Measurements from ENCODE around the gene PMAIP1. TPM values are rescaled to one million over a fixed set of nuclear protein-coding genes. Genes with fewer than 3 reads are reported as not detected.
"Not testable (repeated sequence)": the region's sequence is repeated elsewhere in the genome, so short reads cannot be mapped to it uniquely, and the experiment has no call there.

PMAIP1 gene
- under 1 TPM; 0.50 TPM for total RNA-seq
- long read RNA-seq = 0 reads

DNA sequence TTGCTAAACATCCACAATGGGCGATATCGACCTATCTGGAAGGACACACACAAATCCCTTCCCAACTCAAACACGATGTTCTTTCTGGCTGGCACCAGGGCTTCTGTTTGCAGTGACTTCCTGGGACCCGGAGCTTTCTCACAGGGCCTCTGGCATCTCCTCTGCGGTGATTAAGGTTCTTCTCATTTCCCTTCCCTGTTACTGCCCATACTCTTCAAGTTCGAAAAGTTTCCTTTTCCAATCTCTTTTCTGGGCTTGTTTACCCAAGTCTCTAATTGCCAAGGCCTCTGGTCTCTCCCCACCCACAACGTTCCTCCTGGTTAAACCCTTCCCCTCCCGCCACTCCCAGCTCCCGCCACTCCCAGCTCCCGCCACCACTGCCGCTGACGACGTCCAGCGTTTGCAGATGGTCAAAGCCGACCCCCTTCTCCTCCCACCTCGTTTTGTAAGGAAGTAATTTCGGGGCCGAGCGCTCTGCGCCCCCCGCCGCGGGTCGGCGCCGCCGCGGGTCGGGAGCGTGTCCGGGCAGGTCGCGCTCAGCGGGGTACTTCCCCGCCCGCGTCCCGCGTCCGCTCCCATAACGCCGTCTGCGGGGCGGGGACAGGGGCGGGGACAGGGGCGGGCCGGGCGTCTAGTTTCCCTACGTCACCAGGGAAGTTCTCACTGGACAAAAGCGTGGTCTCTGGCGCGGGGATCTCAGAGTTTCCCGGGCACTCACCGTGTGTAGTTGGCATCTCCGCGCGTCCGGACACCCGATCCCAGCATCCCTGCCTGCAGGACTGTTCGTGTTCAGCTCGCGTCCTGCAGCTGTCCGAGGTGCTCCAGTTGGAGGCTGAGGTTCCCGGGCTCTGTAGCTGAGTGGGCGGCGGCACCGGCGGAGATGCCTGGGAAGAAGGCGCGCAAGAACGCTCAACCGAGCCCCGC, at the start of gene PMAIP1:
PMAIP1 (plus strand) TSS at position 699 of the 924 bp plus-strand sequence; CDS start at position 881, 182 bp downstream.
- DNase-seq (peak; percentile 82), ATAC-seq (peak; percentile 97 to 98)
- intact Hi-C loops (cut with DNase I) = no loop called here

DNA sequence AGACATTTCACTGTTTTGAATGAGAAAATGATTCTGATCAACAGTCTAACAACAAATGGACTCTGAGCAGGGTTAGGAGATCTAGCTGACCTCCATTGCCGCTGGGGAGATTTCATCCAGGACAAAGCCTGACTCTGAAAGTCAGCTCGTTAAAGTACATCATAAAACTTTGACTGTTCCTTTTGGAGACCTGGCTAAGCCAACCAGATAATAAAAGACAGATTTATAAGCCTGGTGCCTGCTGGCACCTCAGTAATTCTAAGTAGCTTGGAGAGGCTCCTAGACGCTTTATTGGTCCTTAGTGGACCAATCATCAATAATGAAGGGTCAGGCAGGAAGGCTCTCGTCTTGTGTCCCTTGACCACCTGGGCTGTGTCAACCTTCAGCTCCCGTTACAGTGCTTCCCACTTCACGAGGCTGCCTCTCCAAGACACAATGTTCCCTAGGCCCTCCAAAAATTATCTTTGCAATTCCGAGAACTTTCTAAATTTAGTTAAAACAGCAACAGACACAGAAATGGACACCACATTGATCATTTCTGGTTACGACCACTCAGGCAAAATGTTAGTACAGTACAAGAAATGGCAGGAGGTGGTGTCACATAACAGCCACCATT, 47.9 kb upstream of the PMAIP1 start:
- intact Hi-C loops (cut with DNase I) = no loop called here
- ATAC-seq (no peak), DNase-seq (no peak)

DNA sequence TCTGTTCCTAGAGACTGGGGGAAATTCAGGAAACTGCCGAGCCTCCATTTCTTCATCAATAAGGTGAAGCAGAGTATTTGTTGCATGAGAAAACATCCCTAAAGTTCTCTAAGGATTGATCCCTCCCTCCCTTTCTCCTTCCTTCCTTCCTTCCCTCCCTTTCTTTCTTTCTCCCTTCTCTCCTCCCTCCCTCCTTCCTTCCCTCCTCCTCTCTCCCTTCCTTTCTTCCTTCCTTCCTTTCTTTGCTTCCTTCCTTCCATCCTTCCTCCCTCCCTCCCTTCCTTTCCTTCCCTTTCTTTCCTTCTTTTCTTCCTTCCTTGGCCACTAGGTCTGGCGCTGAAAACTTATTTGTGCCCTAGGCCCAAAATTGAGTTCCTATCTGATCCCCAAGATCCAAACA, 47.2 kb upstream of the PMAIP1 start:
- intact Hi-C loops (cut with DNase I) = no loop called here
- DNase-seq = no peak
- no peak for ATAC-seq

DNA sequence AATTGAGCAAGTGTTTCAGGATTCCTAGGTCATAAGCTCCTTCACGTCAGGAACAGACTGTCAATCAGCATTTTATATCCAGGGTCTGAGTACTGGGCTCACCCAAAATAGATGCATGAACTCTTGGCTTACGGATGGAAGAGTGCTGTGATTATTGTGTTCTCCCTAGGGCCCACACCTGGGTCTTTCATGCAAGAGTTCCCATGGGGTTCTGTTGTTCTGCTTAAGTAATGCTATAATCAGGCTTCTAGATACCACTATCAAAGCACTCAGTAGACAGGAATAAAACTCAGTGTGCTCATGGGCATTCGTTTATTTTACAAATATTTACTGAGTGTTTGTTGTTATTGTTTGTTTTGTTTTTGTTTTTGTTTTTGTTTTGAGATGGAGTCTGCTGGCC, 46.4 kb upstream of the PMAIP1 start:
- intact Hi-C loops (cut with DNase I) = no loop called here
- no peak for DNase-seq
- ATAC-seq = no peak

DNA sequence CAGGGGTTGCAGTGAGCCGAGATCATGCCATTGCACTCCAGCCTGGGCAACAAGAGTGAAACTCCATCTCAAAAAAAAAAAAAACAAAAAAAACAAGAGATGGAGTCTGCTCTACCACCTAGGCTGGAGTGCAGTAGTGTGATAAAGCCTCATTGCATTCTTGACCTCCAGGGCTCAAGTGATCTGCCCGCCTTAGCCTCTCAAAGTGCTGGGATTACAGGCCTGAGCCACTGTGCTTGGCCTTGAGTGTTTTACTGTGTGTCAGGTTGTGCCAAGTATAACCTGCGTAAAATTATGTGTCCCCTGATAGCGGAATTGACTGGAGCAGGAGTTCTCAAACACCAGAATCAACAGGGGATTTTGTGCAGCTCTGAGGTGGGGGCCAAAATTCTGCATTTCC, 45.8 kb upstream of the PMAIP1 start:
- ATAC-seq; DNase-seq; intact Hi-C loops (cut with DNase I): not testable (repeated sequence)

DNA sequence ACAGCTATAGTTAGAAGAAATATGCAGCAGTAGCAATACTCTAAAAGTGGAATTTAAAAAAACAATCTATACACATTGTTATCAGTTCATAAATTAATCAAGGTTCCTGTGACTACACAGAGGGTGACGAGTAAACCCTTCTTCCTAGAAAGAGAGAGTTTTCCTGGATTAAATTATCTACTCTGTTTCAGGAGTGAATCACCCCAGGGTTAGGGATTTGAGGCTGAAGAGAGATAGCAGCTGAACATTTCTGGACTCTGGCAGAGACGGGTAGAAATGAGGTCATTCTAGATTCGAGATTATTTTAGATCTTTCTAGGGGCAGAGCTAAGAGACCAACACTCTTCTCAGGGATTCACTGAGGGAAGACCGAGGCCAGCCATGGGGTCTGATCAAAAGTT, 38.8 kb upstream of the PMAIP1 start:
- intact Hi-C loops (cut with DNase I) = no loop called here
- ATAC-seq (peak; percentile 19 to 27), DNase-seq (no peak)

DNA sequence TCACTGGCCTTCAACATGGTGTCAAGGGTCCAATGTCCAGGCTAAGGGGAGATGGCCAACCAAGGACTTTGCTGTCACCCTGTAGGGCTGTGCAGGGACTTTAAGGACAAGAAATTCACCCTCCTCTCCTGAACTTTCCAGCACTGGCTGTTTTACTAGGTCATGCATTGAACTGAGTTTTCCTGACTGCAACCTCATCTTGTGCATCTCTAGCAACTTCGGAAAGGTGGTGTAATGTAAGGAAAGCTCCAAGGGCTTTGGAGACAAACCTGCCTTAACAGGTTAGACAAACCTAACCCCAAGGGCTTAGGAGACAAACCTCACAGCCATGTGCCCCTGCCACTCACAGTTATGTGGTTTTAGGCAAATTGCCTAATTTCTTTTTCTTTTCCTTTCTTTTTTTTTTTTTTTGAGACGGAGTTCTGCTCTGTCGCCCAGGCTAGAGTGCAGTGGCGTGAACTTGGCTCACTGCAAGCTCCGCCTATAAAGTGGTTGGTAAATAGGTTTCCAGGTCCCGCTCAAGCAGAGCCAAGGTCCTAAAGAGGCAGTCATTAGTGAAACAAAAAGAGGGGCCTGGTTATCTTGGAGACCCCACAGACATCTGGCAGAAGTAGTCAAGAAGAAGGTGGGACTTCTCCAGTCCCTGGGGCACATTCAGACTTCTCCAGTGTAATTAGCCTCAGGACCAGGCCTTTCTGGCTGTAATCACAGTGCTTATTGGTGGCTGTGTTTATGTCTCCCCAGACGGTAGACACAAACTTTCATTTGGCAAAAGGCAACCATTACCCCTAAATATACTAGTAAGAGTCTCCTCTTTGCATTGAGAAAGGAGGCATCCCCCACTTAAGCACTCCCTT, 37.6 kb upstream of the PMAIP1 start:
- ATAC-seq = no peak
- intact Hi-C loops (cut with DNase I) = no loop called here

DNA sequence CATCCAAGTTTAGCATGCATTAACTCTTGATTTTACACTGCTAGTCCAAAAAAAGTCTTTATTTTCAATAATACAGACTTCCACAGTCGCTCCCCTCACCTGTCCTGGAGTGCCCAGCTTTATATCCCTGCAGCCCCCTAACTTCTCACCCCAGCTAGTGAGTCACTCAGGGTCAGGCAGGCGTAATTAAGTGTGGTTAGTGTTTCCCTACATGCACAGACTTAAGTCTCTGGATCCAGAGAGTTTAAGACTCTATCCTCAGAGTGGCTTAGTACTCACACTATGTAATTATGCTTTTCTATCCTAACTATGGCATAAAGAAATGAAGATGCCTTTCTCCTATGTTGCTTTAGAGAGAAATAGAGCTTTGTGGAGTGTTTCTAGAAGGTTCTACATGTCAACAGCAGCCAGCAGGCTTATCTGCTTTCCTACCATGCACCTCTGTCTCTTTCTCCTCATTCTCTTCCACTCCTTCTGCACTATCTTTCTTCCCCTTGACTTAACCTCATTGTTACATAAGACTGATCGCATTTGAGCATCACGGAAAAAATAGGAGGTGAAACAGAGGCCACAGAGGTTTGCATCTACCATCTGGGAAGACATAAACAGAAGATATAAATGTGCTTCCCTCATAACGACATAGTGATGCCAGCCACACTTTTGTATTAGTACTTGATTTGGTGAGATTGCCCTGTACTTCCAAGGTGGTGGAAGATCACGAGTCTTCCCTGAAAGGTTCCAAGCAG, 34.4 kb upstream of the PMAIP1 start:
- intact Hi-C loops (cut with DNase I) = no loop called here
- no peak for DNase-seq
- ATAC-seq = no peak

More for the DNA sequence above, 37.6 kb upstream of the PMAIP1 start:
- DNase-seq = no peak

DNA sequence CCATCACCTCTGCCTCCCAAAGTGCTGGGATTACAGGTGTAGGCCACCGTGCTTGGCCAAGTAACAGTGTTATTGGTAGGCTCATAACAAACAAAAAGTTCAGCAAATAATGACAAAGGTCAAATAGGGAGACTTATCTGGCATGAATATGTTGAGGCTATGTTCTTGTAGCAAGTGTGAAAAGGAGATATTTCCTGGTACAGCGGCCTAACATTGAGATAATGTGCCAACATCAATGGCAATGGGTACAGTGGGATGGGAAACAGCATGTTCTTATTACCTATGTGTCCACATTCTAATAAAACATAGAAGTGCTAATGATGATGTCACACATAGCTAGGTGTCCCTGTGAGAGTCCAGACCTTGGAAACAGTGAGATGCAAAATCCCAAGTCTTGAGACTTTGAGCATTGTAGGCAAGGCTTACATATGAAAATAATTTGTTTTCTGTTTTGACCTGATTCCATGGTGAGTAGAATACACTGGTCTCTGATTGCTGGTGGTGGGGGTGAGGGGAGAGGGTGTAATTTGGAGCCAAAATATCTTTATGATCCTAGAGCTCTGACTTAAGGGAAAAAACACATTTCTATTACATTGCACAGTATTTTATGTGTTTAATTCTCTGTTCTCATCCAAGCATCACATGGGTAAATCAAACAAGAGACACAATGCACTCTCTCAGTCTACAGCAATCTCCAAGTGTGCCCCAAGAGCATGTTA, 33.1 kb upstream of the PMAIP1 start:
- intact Hi-C loops (cut with DNase I) = no loop called here
- no peak for DNase-seq

DNA sequence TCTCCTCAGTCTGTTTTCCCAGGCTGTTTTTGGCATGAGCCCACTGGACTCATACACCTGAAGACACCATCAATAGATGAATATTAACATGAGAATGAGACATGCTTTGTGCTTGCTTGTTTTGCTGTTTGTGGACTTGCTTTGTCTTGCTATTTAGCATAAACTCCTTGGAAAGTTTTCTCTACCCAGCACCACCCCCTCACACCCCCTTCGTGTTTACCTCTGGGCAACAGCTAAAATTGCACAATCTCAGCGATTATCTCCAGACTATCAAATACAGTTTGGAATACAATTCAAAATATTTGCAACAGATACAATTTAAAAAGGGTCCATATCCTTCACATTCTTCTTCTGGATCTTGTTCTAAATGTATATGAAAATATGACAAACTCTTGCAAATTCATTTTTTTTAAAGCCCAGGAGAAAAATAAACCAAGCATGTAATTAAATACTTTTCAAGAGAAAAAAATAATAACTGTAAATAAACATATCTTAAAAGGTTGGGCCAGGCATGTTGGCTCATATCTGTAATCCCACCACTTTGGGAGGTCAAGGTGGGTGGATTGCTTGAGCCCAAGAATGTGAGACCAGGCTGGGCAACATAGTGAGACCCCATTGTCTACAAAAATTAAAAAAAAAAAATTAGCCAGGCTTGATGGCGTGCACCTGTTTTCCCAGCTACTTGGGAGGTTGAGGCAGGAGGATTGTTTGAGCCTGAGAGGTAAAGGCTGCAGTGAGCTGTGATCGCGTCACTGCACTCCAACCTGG, 32.3 kb upstream of the PMAIP1 start:
- DNase-seq (no peak), ATAC-seq (no peak)
- intact Hi-C loops (cut with DNase I) = no loop called here

More for the DNA sequence above, 33.1 kb upstream of the PMAIP1 start:
- no peak for ATAC-seq

DNA sequence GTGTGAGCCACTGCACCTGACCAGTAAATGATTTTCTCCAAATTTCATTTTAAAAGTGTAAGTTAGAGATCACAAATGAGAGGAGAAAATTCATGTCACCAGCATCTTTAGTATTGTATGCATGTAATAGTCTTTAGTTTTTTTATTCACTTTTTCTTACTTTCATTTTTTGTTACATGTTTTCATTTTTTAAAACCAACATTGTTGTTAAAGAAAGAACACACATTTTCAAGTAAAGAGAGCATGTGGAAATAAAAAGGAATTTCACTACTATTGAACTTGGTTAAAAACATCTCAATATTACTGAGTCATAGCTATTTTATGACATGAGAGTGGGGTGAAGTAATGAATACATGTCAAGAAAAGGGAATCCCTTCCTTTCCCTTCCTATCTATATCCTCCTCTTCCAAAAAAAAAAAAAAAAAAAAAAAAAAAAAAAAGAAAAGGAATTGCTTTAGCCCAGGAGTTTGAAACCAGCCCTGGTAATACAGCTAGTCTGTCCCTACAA, 29.1 kb upstream of the PMAIP1 start:
- ATAC-seq (no peak), DNase-seq (no peak)
- intact Hi-C loops (cut with DNase I) = no loop called here

DNA sequence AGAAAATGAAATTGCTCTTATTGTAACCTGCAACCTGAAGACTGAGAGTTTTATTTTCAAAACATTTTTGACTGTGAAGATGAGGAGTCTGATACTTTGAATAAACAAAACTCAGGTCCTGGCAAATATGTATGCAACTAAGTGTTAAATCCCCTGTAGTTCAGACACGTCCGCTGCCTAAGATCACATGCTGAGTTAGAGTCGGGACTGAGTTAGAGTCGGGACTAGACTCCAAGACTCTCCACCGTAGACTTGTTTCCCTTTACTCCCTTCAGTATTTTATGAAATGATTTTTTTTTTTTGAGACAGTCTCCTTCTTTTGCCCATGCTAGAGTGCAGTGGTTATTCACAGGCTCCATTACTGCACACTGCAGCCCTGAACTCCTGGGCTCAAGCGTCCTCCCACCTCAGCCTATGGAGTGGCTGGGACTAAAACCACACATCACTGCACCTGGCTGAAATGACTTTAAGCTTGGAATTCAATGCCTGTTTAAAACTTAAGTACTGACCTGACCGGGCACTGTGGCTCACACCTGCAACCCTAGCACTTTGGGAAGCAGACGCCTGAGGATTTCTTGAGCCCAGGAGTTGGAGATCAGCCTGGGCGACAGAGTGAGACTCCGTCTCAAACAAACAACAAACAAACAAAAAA, 28.0 kb upstream of the PMAIP1 start:
- ATAC-seq (no peak), DNase-seq (no peak)
- intact Hi-C loops (cut with DNase I) = no loop called here

DNA sequence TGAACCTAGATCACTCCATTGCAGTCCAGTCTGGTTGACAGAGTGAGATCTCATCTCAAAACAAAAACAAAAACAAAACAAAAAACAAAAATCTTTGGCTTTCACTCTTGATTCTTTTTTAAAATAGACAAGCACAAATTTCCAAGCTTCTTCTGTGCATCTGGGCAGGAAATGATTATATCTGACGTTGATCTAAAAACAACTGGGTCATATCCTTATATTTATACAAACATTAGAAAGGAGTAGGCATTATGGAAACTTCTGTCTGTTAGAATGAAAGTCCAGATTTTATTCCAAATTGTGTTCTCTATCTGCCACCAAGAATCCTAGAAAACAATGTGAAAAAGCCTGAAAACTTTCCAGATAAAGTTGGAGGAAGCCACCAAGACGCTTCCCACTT, 26.2 kb upstream of the PMAIP1 start:
- DNase-seq = no peak
- ATAC-seq = no peak
- intact Hi-C loops (cut with DNase I) = no loop called here

DNA sequence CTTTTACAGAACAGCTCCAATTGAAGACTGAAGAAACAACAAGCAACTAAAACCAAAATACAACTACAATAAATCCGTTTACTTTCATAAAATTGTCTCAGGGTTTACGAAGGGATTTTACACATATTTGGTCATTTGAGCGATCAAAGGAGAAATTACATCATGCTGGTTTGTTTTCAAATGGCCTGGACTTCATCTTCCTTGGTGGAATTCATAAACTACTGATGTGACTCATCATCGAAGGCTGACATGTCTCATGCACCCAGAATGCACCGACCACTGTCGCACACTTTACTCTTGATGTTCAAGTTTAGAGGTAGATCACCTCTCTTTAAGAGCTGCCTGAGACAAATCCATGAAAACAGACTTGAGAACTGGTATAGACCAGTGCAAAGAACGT, 25.6 kb upstream of the PMAIP1 start:
- intact Hi-C loops (cut with DNase I) = no loop called here
- ATAC-seq (no peak), DNase-seq (no peak)

DNA sequence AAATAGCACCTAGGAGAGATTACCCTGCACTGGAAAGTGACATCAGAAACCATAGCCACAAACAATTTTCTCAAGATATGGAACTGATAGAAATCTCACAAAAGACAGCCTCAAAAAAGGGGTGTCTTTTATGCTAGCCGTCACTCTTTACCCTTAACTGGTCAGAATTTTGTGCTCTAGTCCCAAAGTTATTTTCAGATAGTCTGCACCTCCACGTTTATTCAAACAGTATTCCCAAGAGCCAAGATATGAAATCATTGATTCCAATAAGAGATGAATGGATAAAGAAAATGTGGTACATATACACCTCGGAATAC, 23.5 kb upstream of the PMAIP1 start:
- DNase-seq (no peak), ATAC-seq (no peak)
- intact Hi-C loops (cut with DNase I) = no loop called here

DNA sequence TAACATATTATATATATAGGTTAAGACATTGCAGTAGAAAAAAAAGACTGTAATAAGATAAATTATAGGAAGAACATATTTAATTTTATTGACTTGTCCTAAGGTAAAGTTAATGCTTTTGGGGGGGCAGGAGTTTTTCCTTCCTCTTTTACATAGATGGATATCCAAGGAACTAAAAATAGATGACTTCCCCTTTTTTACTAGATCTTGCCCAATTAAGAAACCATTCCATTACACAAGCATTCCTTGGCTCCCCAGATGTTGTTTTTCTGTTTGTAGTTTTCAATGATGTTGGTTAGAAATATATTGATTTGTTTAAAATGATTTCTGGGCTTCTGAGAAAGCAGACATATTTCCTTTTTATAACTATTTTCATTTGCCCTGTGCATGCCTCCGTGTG, 22.4 kb upstream of the PMAIP1 start:
- ATAC-seq (no peak), DNase-seq (no peak)
- intact Hi-C loops (cut with DNase I) = no loop called here

DNA sequence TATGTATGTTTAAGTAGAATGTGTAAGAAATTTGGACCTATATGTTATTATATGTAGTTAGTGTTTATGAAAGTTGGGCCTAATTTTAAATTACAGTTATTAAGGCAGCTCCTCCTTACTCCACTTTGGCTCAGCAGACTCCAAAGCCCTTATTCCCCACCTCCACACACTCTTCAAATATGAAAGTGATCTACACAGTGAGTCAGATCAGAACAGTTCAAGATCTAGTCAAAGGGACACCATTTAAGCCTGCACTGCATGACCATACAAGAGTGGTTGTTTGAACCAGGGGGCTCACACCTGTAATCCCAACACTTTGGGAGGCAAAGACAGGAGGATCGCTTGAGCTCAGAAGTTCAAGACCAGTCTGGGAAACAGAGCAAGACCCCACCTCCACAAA, 21.2 kb upstream of the PMAIP1 start:
- ATAC-seq (no peak), DNase-seq (no peak)
- intact Hi-C loops (cut with DNase I) = no loop called here
